Naive thymus-derived CD8-positive, alpha-beta T cell (primary cell): ENCODE data around the gene COX7A1. TPM values are rescaled to one million over a fixed set of nuclear protein-coding genes. Genes with fewer than 3 reads are reported as not detected.
"Not testable (repeated sequence)": the region's sequence is repeated elsewhere in the genome, so short reads cannot be mapped to it uniquely, and the experiment has no call there.

Experiments
- ATAC-seq, 2 donors: fragments of 150-1000 bp; cut with Tn5 transposase in 1 of 2; sonication (Bioruptor Pico), chemical (Tn5 transposase) in 1 of 2; 1 replicate in 1 of 2; 2 replicates in 1 of 2; pipeline ENCODE4 v1.10.0; 2021; ENCODE audit warnings: mild to moderate bottlenecking in 2 of 2, moderate library complexity in 2 of 2
- POLR2A ChIA-PET: fragments of 350-600 bp; sonication (Branson Sonifier 250); formaldehyde crosslinking; loops from one replicate; lab custom pipeline; 2021; ENCODE audit warnings: antibody characterized with exemption; lab: Charles Lee
- DNase-seq, 10 donors: peaks; one replicate each; pipeline versions ENCODE4 v3.0.0 to v3.0.0-alpha.2; 2020 to 2022
- H3K27ac Mint-ChIP-seq, 10 donors: one replicate each; pipeline ENCODE4 v1.8.0; 2020 to 2022; ENCODE audit warnings: mild to moderate bottlenecking in 10 of 10, mixed read lengths in 10 of 10, moderate library complexity in 4 of 10, inconsistent platforms in 1 of 10
- H3K27me3 Mint-ChIP-seq, 5 donors: one replicate each; pipeline ENCODE4 v1.8.0; 2021 to 2022; ENCODE audit warnings: mixed read lengths in 5 of 5
- H3K36me3 Mint-ChIP-seq, 3 donors: one replicate each; pipeline ENCODE4 v1.8.0; 2020 to 2022; ENCODE audit warnings: mixed read lengths in 3 of 3, mild to moderate bottlenecking in 2 of 3, inconsistent platforms in 1 of 3
- H3K4me1 Mint-ChIP-seq, 4 donors: one replicate each; pipeline ENCODE4 v1.8.0; 2021 to 2022; ENCODE audit warnings: mixed read lengths in 4 of 4
- H3K4me3 Mint-ChIP-seq, 10 donors: one replicate each; pipeline ENCODE4 v1.8.0; 2020 to 2022; ENCODE audit warnings: mild to moderate bottlenecking in 10 of 10, mixed read lengths in 10 of 10, moderate library complexity in 6 of 10, inconsistent platforms in 1 of 10
- H3K9me3 Mint-ChIP-seq, 9 donors: one replicate each; pipeline ENCODE4 v1.8.0; 2020 to 2022; ENCODE audit warnings: mixed read lengths in 9 of 9, mild to moderate bottlenecking in 3 of 9, inconsistent platforms in 1 of 9, moderate library complexity in 1 of 9
- polyA plus RNA-seq, 3 donors: library from polyadenylated mRNA; unstranded; fragments of 300-500 nt; fragmentation: Illumina TruSeq; gene quantifications; one replicate each; pipeline ENCODE4 v1.2.3, GENCODE V29; 2021
- total RNA-seq, 8 experiments: library from RNA in 2 of 8; stranded (reverse) in 2 of 8; gene quantifications; one replicate each; pipeline ENCODE4 v1.2.3 and lab custom pipeline; 2021 to 2026

Gene COX7A1
- total RNA-seq (not detected), polyA plus RNA-seq (not detected), total RNA-seq (lab: John Stamatoyannopoulos, UW) (0 reads per million in 6 experiments)

GRCh38 chr19:36152352-36153091 lies at the start of gene COX7A1:
Gene COX7A1, minus strand, starts transcription at chr19:36152447. Its CDS starts 40 bp downstream, at chr19:36152407.
- Mint-ChIP-seq H3K4me3 (no peak within 1 kb of the TSS), H3K27ac (peak within 1 kb of the TSS in 2 of 10 donors; percentile 17 to 79), H3K36me3 (peaks cover 0 to 40% (median 17%) of the 10 kb centered on the region in 3 donors), H3K9me3 (no peaks in the 10 kb centered on the region), H3K27me3 (no peaks in the 10 kb centered on the region), H3K4me1 (peaks cover 2 to 10% (median 6%) of the 10 kb centered on the region in 4 donors)
- no peak for ATAC-seq
- DNase-seq, result no peak
- POLR2A ChIA-PET, result interaction anchor here (0.7 kb wide), 1 partner anchor 42 kb away, joined by 3 read pairs; the partner anchor contains the start of gene OVOL3

DNA sequence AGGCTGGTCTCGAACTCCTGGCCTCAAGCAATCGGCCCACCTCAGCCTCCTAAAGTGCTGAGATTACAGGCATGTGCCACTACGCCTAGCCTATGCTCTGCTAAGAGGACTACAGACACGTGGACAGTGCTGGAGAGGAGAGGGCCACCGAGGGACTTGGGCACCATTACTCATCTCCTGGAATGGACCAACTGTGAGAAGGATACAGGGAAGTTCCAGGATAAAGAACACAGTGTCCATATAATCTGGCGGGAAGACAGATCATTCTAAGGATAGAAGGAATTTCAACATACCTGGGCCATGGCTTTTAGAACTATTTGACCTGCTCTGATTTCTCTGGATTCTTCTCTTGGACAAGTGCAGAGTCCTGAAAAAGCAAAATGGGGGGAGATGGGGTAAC lies 49.4 kb upstream of the COX7A1 start:
- no peak overlapping the region for H3K27ac Mint-ChIP-seq
- DNase-seq (no peak), ATAC-seq (no peak)
- POLR2A ChIA-PET, result no interaction called here
- H3K27me3 Mint-ChIP-seq, result no peaks in the 10 kb centered on the region
- peaks cover 0 to 41% (median 9%) of the 10 kb centered on the region in 3 donors for H3K36me3 Mint-ChIP-seq
- peaks cover 0 to 5% (median 2%) of the 10 kb centered on the region in 4 donors for H3K4me1 Mint-ChIP-seq
- no peak overlapping the region for H3K4me3 Mint-ChIP-seq
- no peaks in the 10 kb centered on the region for H3K9me3 Mint-ChIP-seq

GRCh38 chr19:36198119-36198518 lies 45.9 kb upstream of the COX7A1 start:
- no peak for ATAC-seq
- DNase-seq, result no peak
- Mint-ChIP-seq H3K27me3 (no peaks in the 10 kb centered on the region), H3K36me3 (peaks cover 0 to 47% (median 16%) of the 10 kb centered on the region in 3 donors), H3K9me3 (no peaks in the 10 kb centered on the region), H3K27ac (peak overlapping the region in 1 of 10 donors; percentile 73), H3K4me3 (no peak overlapping the region), H3K4me1 (peaks cover 0 to 5% (median 3%) of the 10 kb centered on the region in 4 donors)
- POLR2A ChIA-PET, result no interaction called here

DNA sequence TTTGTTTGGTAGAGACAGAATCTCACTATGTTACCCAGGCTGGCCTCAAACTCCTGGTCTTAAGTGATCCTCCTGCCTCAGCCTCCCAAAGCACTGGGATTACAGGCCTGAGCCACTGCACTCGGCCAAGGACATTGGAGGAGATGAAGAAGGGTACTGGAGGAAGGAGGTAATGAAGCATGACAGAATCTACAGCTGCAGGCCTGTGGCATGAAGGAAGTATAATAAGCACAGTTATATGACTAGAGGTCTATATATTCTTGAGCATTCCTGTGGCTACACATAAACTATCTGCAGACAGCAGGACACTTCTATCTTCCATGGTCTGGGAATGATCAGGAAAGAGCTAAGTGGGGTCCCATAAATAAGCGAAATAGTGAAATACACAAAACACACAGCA lies 44.0 kb upstream of the COX7A1 start:
- Mint-ChIP-seq H3K9me3 (no peaks in the 10 kb centered on the region), H3K4me3 (no peak overlapping the region), H3K36me3 (peaks cover 0 to 50% (median 16%) of the 10 kb centered on the region in 3 donors), H3K4me1 (peaks cover 0 to 2% (median under 1%) of the 10 kb centered on the region in 4 donors), H3K27ac (no peak overlapping the region), H3K27me3 (no peaks in the 10 kb centered on the region)
- ATAC-seq, result no peak
- POLR2A ChIA-PET, result no interaction called here
- DNase-seq, result no peak

DNA sequence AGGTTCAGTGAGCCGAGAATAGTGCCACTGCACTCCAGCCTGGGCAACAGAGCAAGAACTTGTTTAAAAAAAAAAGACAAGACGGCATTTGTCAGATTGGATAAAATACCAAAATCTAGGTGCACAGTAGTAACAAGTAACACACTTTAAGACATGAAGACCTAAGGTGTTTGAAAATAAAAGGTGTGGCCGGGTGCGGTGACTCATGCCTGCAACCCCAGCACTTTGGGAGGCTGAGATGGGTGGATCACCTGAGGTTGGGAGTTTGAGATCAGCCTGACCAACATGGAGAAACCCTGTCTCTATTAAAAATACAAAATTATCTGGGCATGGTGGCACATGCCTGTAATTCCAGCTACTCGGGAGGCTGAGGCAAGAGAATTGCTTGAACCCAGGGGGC lies 34.5 kb upstream of the COX7A1 start:
- H3K4me1 Mint-ChIP-seq, H3K4me3 Mint-ChIP-seq, ATAC-seq, POLR2A ChIA-PET, H3K27me3 Mint-ChIP-seq, H3K27ac Mint-ChIP-seq, DNase-seq, H3K9me3 Mint-ChIP-seq: not testable (repeated sequence)
- H3K36me3 Mint-ChIP-seq, result peaks cover 4 to 30% (median 18%) of the 10 kb centered on the region in 3 donors

GRCh38 chr19:36183245-36183628 lies 31.0 kb upstream of the COX7A1 start:
- Mint-ChIP-seq H3K36me3 (peaks cover 4 to 20% (median 15%) of the 10 kb centered on the region in 3 donors), H3K4me1 (no peaks in the 10 kb centered on the region), H3K4me3 (no peak overlapping the region), H3K9me3 (no peaks in the 10 kb centered on the region), H3K27ac (no peak overlapping the region), H3K27me3 (no peaks in the 10 kb centered on the region)
- DNase-seq (no peak), ATAC-seq (no peak)
- POLR2A ChIA-PET, result no interaction called here

GRCh38 chr19:36182612-36183244 lies 30.5 kb upstream of the COX7A1 start:
- no peak for ATAC-seq

DNA sequence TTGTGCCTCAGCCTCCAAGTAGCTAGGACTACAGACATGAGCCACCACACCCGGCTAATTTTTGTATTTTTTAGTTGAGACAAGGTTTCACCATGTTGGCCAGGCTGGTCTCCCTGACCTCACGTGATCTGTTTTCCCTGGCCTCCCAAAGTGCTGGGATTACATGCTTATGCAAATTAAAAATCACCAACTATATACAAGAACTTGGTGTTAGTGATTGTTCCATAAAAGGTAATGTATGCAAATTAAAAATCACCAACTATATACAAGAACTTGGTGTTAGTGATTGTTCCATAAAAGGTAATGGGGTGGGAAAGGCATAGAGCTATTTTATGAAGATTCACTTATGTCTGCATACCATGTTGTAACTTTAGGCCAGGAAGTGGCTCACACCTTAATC lies 26.8 kb upstream of the COX7A1 start:
- Mint-ChIP-seq H3K36me3 (peaks cover 4 to 17% (median 13%) of the 10 kb centered on the region in 3 donors), H3K27ac (peak overlapping the region in 1 of 10 donors; percentile 45)
- H3K4me1 Mint-ChIP-seq, DNase-seq, H3K9me3 Mint-ChIP-seq, H3K4me3 Mint-ChIP-seq, ATAC-seq, POLR2A ChIA-PET, H3K27me3 Mint-ChIP-seq: not testable (repeated sequence)

More at GRCh38 chr19:36182612-36183244, 30.5 kb upstream of the COX7A1 start:
- no peak for DNase-seq
- H3K4me3 Mint-ChIP-seq, result no peak overlapping the region
- no peaks in the 10 kb centered on the region for H3K9me3 Mint-ChIP-seq
- peaks cover 4 to 20% (median 15%) of the 10 kb centered on the region in 3 donors for H3K36me3 Mint-ChIP-seq
- H3K27ac Mint-ChIP-seq, result no peak overlapping the region
- POLR2A ChIA-PET, result no interaction called here
- H3K4me1 Mint-ChIP-seq, result no peaks in the 10 kb centered on the region
- H3K27me3 Mint-ChIP-seq, result no peaks in the 10 kb centered on the region

GRCh38 chr19:36173846-36174245 lies 21.6 kb upstream of the COX7A1 start:
- H3K4me1 Mint-ChIP-seq, H3K27ac Mint-ChIP-seq, ATAC-seq, H3K9me3 Mint-ChIP-seq, H3K36me3 Mint-ChIP-seq, DNase-seq, H3K27me3 Mint-ChIP-seq, H3K4me3 Mint-ChIP-seq: not testable (repeated sequence)
- POLR2A ChIA-PET, result interaction anchor here (1.4 kb wide), 1 partner anchor 46 kb away, joined by 3 read pairs; no protein-coding TSS in a partner anchor

GRCh38 chr19:36172852-36173251 lies 20.6 kb upstream of the COX7A1 start:
- H3K27me3 Mint-ChIP-seq, result no peaks in the 10 kb centered on the region
- peak overlapping the region in 1 of 10 donors; percentile 24 for H3K27ac Mint-ChIP-seq
- POLR2A ChIA-PET, result interaction anchor here (0.6 kb wide), 1 partner anchor 8 kb away, joined by 3 read pairs; no protein-coding TSS in a partner anchor
- H3K4me3 Mint-ChIP-seq, result no peak overlapping the region
- H3K4me1 Mint-ChIP-seq, result peaks cover 0 to 4% (median 2%) of the 10 kb centered on the region in 4 donors
- ATAC-seq (no peak), DNase-seq (no peak)
- H3K9me3 Mint-ChIP-seq, result no peaks in the 10 kb centered on the region
- no peaks in the 10 kb centered on the region for H3K36me3 Mint-ChIP-seq

GRCh38 chr19:36169084-36169760 lies 17.0 kb upstream of the COX7A1 start:
- no peak for DNase-seq
- H3K27me3 Mint-ChIP-seq, result no peaks in the 10 kb centered on the region
- H3K9me3 Mint-ChIP-seq, result no peaks in the 10 kb centered on the region
- H3K27ac Mint-ChIP-seq, result peak overlapping the region in 1 of 10 donors; percentile 22
- ATAC-seq, result no peak
- H3K4me1 Mint-ChIP-seq, result peaks cover 0 to 4% (median 2%) of the 10 kb centered on the region in 4 donors
- H3K36me3 Mint-ChIP-seq, result no peaks in the 10 kb centered on the region
- POLR2A ChIA-PET, result interaction anchor here (0.5 to 1.3 kb wide), 4 partner anchors 41 to 271 kb away, joined by 3 to 10 read pairs (median 4); no protein-coding TSS in a partner anchor
- H3K4me3 Mint-ChIP-seq, result no peak overlapping the region

DNA sequence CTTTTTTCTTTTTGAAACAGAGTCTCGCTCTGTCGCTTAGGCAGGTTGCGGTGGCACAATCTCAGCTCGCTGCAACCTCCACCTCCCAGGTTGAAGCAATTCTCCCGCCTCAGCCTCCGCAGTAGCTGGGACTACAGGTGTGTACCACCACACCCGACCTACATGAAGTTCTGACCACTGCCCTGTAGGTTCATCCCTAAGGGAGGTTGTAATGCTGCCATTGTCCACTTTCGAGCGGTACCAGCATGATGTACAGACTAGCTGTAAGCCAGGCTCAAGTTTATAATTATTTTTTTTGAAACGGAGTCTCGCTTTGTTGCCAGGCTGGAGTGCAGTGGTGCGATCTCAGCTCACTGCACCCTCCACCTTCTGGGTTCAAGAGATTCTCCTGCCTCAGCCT lies 11.6 kb upstream of the COX7A1 start:
- H3K4me1 Mint-ChIP-seq, result no peaks in the 10 kb centered on the region
- no peaks in the 10 kb centered on the region for H3K27me3 Mint-ChIP-seq
- POLR2A ChIA-PET, result interaction anchor here (0.8 to 1.4 kb wide), 2 partner anchors 13 to 36 kb away, joined by 3 read pairs; no protein-coding TSS in a partner anchor
- H3K27ac Mint-ChIP-seq, result peak overlapping the region in 1 of 10 donors; percentile 21
- DNase-seq, result no peak
- ATAC-seq, result no peak
- H3K4me3 Mint-ChIP-seq, result no peak overlapping the region
- no peaks in the 10 kb centered on the region for H3K9me3 Mint-ChIP-seq
- peaks cover 0 to 2% (median 0%) of the 10 kb centered on the region in 3 donors for H3K36me3 Mint-ChIP-seq
